Right cardiac atrium (tissue), 5 donors: ENCODE measurements around the gene SCAF1. TPM values are rescaled to one million over a fixed set of nuclear protein-coding genes. Genes with fewer than 3 reads are reported as not detected.

Experiments used
- ATAC-seq, 2 donors: fragments of 200-7000 bp; cut with Tn5 transposase; one replicate each; pipeline versions ENCODE4 v1.8.0 to v1.9.1; 2020; ENCODE audit warnings: moderate library complexity in 2 of 2, mild to moderate bottlenecking in 1 of 2
- DNase-seq, 3 donors: peaks; one replicate each; pipeline ENCODE4 v3.0.0-alpha.2; 2020
- H3K27ac ChIP-seq: one replicate; pipeline ENCODE4 v1.5.1; 2013; ENCODE audit warnings: mild to moderate bottlenecking, low read length, control low read depth, moderate library complexity
- H3K27me3 ChIP-seq: one replicate; pipeline ENCODE4 v1.6.1; 2013; ENCODE audit not compliant: control insufficient read depth, insufficient read depth
- H3K4me1 ChIP-seq: one replicate; pipeline ENCODE4 v1.6.1; 2013; ENCODE audit warnings: low read length; ENCODE audit not compliant: control insufficient read depth, insufficient read depth
- H3K4me3 ChIP-seq: one replicate; pipeline ENCODE4 v1.5.1; 2013; ENCODE audit warnings: low read length, control low read depth
- H3K9me3 ChIP-seq: one replicate; pipeline ENCODE4 v1.6.1; 2013; ENCODE audit warnings: low read length; ENCODE audit not compliant: control insufficient read depth
- WGBS: extraction: QIAGEN DNeasy Blood & Tissue Kit; methylation state at CpG from one replicate; pipeline ENCODE4 v1.1.7; 2013; 5-methylcytosine and 5-hydroxymethylcytosine counted together
- intact Hi-C, 4 donors: fragments of 100-400 bp; cut with DNase I; formaldehyde crosslinking; loops; one replicate each; pipeline versions ENCODE4 v1.11.0 to v1.14.0; 2022 to 2023
- polyA plus RNA-seq: library from polyadenylated mRNA; stranded (reverse); fragments of 200-250 nt; gene quantifications from one replicate; pipeline ENCODE4 v1.2.3, GENCODE V29; 2013
- total RNA-seq, 4 donors: library from RNA; stranded (reverse); fragmentation: NEBNext Ultra II Directional; extraction: Animal tissue kit (Norgen Biotek cat#: 25700); gene quantifications; one replicate each; pipeline ENCODE4 v1.2.1, GENCODE V29; 2021
- donor health status: healthy with polysubstance abuse.
- donor health status: DM: no; HTN: yes; CAD: no.
- donor health status: DM: no; HTN: no; CAD: no.
- donor health status: DM: no; HTN: yes; CAD: no; lungs with severe emphysema.
- donor health status: DM: yes; HTN: yes; CAD: no.

Gene SCAF1
- total and polyA plus RNA-seq, 5 donors, result 23.3 to 52.7 (median 42.0) TPM

DNA sequence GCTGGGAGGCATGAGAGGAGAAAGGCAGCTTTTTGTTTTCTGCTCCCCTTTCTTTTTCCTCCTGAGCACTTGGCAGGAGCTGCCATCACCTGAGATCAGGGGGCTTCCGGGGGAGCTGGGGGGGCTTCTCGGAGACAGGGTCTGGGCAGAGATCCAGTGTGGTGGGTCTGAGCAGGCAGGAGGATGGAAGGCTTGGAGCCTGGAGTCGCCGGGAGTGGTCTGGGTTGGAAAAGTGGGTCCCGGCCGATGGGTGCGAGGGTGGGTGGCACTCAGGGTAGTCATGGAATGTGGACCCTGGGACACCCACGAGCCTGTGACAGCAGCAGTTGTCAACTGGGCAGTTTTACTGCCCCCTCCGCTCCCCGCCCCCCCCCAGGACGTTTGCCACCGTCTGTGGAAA, 45.1 kb downstream of the SCAF1 start:
- 58% methylated on average over 12 of the region's 12 CpGs for WGBS
- H3K27ac ChIP-seq, result no peak overlapping the region
- no peak for ATAC-seq
- H3K27me3 ChIP-seq, result no peaks in the 10 kb centered on the region
- DNase-seq, result peak in 2 of 3 donors; percentile 28 to 64
- H3K9me3 ChIP-seq, result no peaks in the 10 kb centered on the region
- H3K4me3 ChIP-seq, result no peak overlapping the region
- intact Hi-C loops, result loop anchor here in 2 of 4 donors (10.0 kb wide), 2 partner anchors 78 to 168 kb away; partner anchors contain the start of genes AP2A1 (in 1 of the 2), PTOV1 (in 1 of the 2) and TSKS (in 1 of the 2)
- no peaks in the 10 kb centered on the region for H3K4me1 ChIP-seq

GRCh38 chr19:49687566-49688316, 45.7 kb downstream of the SCAF1 start:
- 56% methylated on average over 26 of the region's 26 CpGs for WGBS
- Histone ChIP-seq H3K9me3 (no peaks in the 10 kb centered on the region), H3K27ac (no peak overlapping the region), H3K27me3 (no peaks in the 10 kb centered on the region), H3K4me1 (no peaks in the 10 kb centered on the region), H3K4me3 (no peak overlapping the region)
- ATAC-seq, result no peak
- intact Hi-C loops, result loop anchor here in 2 of 4 donors (10.0 kb wide), 2 partner anchors 77 to 167 kb away; partner anchors contain the start of genes AP2A1 (in 1 of the 2), PTOV1 (in 1 of the 2) and TSKS (in 1 of the 2)
- peak in 2 of 3 donors; percentile 55 to 69 for DNase-seq

GRCh38 chr19:49688531-49689132, 46.6 kb downstream of the SCAF1 start:
- WGBS, result 66% methylated on average over 12 of the region's 12 CpGs
- DNase-seq, result peak in 2 of 3 donors; percentile 37 to 40
- no peak overlapping the region for H3K4me3 ChIP-seq
- peak overlapping the region; percentile 29 for H3K27ac ChIP-seq
- ATAC-seq, result no peak
- H3K9me3 ChIP-seq, result no peaks in the 10 kb centered on the region
- H3K4me1 ChIP-seq, result no peaks in the 10 kb centered on the region
- intact Hi-C loops, result loop anchor here in 2 of 4 donors (10.0 kb wide), 2 partner anchors 76 to 166 kb away; partner anchors contain the start of genes AP2A1 (in 1 of the 2), PTOV1 (in 1 of the 2) and TSKS (in 1 of the 2)
- H3K27me3 ChIP-seq, result no peaks in the 10 kb centered on the region

- Histone ChIP-seq H3K27me3 (no peaks in the 10 kb centered on the region), H3K27ac (peak within 1 kb of the TSS; percentile 32), H3K9me3 (no peaks in the 10 kb centered on the region), H3K4me1 (no peaks in the 10 kb centered on the region), H3K4me3 (peak within 1 kb of the TSS; percentile 50)
- intact Hi-C loops, result loop anchor here in 2 of 4 donors (10.0 kb wide), 2 partner anchors 75 to 165 kb away; partner anchors contain the start of genes AP2A1 (in 1 of the 2), PTOV1 (in 1 of the 2) and TSKS (in 1 of the 2)
- 26% methylated on average over 54 of the region's 54 CpGs for WGBS
- peak in 2 of 3 donors; percentile 76 to 83 for DNase-seq
- peak; percentile 13 to 34 for ATAC-seq
These were observed 47.4 kb downstream of the SCAF1 start, which contains the start of gene ADM5 for GRCh38 chr19:49689133-49690078. ADM5 (plus strand) TSS chr19:49689594; CDS start chr19:49689838, 244 bp downstream.

GRCh38 chr19:49690079-49690655, 48.2 kb downstream of the SCAF1 start:
- no peaks in the 10 kb centered on the region for H3K27me3 ChIP-seq
- no peaks in the 10 kb centered on the region for H3K9me3 ChIP-seq
- ATAC-seq (peak; percentile 2 to 8), DNase-seq (peak in 1 of 3 donors; percentile 63)
- H3K4me3 ChIP-seq, result peak overlapping the region; percentile 50
- H3K4me1 ChIP-seq, result no peaks in the 10 kb centered on the region
- 7% methylated on average over 39 of the region's 39 CpGs for WGBS
- intact Hi-C loops, result no loop called here
- H3K27ac ChIP-seq, result peak overlapping the region; percentile 32

- no peaks in the 10 kb centered on the region for H3K4me1 ChIP-seq
- peak within 1 kb of the TSS; percentile 32 for H3K27ac ChIP-seq
- H3K9me3 ChIP-seq, result no peaks in the 10 kb centered on the region
- no peaks in the 10 kb centered on the region for H3K27me3 ChIP-seq
- DNase-seq (peak; percentile 85 to 93 (median 93)), ATAC-seq (peak; percentile 80 to 86)
- WGBS, result 2% methylated on average over 38 of the region's 38 CpGs
- H3K4me3 ChIP-seq, result peak within 1 kb of the TSS; percentile 50
- intact Hi-C loops, result no loop called here
These were observed 48.7 kb downstream of the SCAF1 start, which contains the start of gene CPT1C for GRCh38 chr19:49690656-49691242. CPT1C (plus strand) TSS chr19:49691116; CDS start chr19:49692253, 1,137 bp downstream.

GRCh38 chr19:49691243-49692146, 49.5 kb downstream of the SCAF1 start:
- intact Hi-C loops, result no loop called here
- DNase-seq, result peak; percentile 78 to 91 (median 89)

DNA sequence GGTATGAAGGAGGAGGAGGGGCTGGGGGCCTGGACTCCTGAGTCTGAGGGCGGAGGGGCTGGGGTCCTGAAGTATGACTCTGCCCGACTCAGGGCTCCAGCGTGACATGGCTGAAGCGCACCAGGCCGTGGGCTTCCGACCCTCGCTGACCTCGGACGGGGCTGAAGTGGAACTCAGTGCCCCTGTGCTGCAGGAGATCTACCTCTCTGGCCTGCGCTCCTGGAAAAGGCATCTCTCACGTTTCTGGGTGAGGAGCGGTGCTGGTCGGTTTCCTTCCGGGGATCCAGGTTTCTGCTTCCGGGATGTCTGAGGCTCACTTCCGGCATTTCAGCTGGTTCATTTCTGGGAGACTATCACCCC, 50.1 kb downstream of the SCAF1 start:
- Histone ChIP-seq H3K4me3 (no peak overlapping the region), H3K4me1 (no peaks in the 10 kb centered on the region), H3K9me3 (no peaks in the 10 kb centered on the region), H3K27ac (no peak overlapping the region), H3K27me3 (no peaks in the 10 kb centered on the region)
- 70% methylated on average over 16 of the region's 16 CpGs for WGBS
- DNase-seq, result peak in 2 of 3 donors; percentile 47 to 51
- intact Hi-C loops, result no loop called here
- no peak for ATAC-seq

More at GRCh38 chr19:49691243-49692146, 49.5 kb downstream of the SCAF1 start:
- Histone ChIP-seq H3K4me3 (peak overlapping the region; percentile 50), H3K9me3 (no peaks in the 10 kb centered on the region), H3K4me1 (no peaks in the 10 kb centered on the region), H3K27me3 (no peaks in the 10 kb centered on the region), H3K27ac (no peak overlapping the region)
- ATAC-seq, result peak; percentile 55 to 64
- 8% methylated on average over 39 of the region's 39 CpGs for WGBS

GRCh38 chr19:49696115-49696514, 54.1 kb downstream of the SCAF1 start:
- intact Hi-C loops, result no loop called here
- H3K27me3 ChIP-seq, result no peaks in the 10 kb centered on the region
- 94% methylated on average over 6 of the region's 6 CpGs for WGBS
- H3K9me3 ChIP-seq, result no peaks in the 10 kb centered on the region
- DNase-seq, result no peak
- ATAC-seq, result no peak
- no peak overlapping the region for H3K4me3 ChIP-seq
- no peak overlapping the region for H3K27ac ChIP-seq
- no peaks in the 10 kb centered on the region for H3K4me1 ChIP-seq
